Measurements from ENCODE around the gene IGIP.

The IGIP gene

GRCh38 chr5:140103154-140103553, 22.6 kb upstream of the IGIP start:
- peaks cover 13% of the 10 kb centered on the region for H3K4me1 ChIP-seq (ENCODE audit: control insufficient read depth, low read length)
- peaks cover 6% of the 10 kb centered on the region; the same call in 1 of the 2 replicates for H3F3A ChIP-seq (ENCODE audit: control insufficient read depth, insufficient read depth)
- no peak for TF ChIP-seq EZH2phosphoT487 (IDR thresholded peaks at IDR 0.05; ENCODE audit: borderline replicate concordance, low read length)
- TF ChIP-seq CTCF (IDR thresholded peaks at IDR 0.05; ENCODE audit: low read depth, low read length, poor library complexity, severe bottlenecking), result no peak
- no peaks in the 10 kb centered on the region for H3K9me2 ChIP-seq (replicated peaks; ENCODE audit: control insufficient read depth, low read length)
- H3K4me3 ChIP-seq (ENCODE audit: low read length), result no peak overlapping the region
- H3K27me3 ChIP-seq (ENCODE audit: control insufficient read depth, low read length), result no peaks in the 10 kb centered on the region
- no peaks in the 10 kb centered on the region for H4K20me1 ChIP-seq (ENCODE audit: control insufficient read depth, insufficient read depth, low read depth, low read length)
- no peak overlapping the region for H3K4me2 ChIP-seq (ENCODE audit: low read length)
- peaks cover under 1% of the 10 kb centered on the region for H3K36me3 ChIP-seq (ENCODE audit: control insufficient read depth, low read length)
- H3K79me2 ChIP-seq (ENCODE audit: control insufficient read depth, low read length), result peaks cover 1% of the 10 kb centered on the region
- no peaks in the 10 kb centered on the region for H3K9me3 ChIP-seq (ENCODE audit: control insufficient read depth, insufficient read depth, low read length)
- H3K27ac ChIP-seq (ENCODE audit: low read depth, low read length), result no peak overlapping the region

- Histone ChIP-seq H3K4me1 (ENCODE audit: control insufficient read depth, low read length) (peaks cover 19% of the 10 kb centered on the region), H3K27me3 (ENCODE audit: control insufficient read depth, low read length) (no peaks in the 10 kb centered on the region), H3K4me2 (ENCODE audit: low read length) (no peak overlapping the region), H3K9me3 (ENCODE audit: control insufficient read depth, insufficient read depth, low read length) (no peaks in the 10 kb centered on the region), H3K4me3 (ENCODE audit: low read length) (no peak overlapping the region), H3K9me2 (replicated peaks; ENCODE audit: control insufficient read depth, low read length) (no peaks in the 10 kb centered on the region), H3F3A (ENCODE audit: control insufficient read depth, insufficient read depth) (peaks cover 6% of the 10 kb centered on the region; the same call in 1 of the 2 replicates), H4K20me1 (ENCODE audit: control insufficient read depth, insufficient read depth, low read depth, low read length) (peaks cover 6% of the 10 kb centered on the region), H3K79me2 (ENCODE audit: control insufficient read depth, low read length) (peaks cover 11% of the 10 kb centered on the region), H3K36me3 (ENCODE audit: control insufficient read depth, low read length) (peaks cover 7% of the 10 kb centered on the region), H3K27ac (ENCODE audit: low read depth, low read length) (no peak overlapping the region)
- TF ChIP-seq EZH2phosphoT487 (IDR thresholded peaks at IDR 0.05; ENCODE audit: borderline replicate concordance, low read length), result no peak
- no peak for TF ChIP-seq CTCF (IDR thresholded peaks at IDR 0.05; ENCODE audit: low read depth, low read length, poor library complexity, severe bottlenecking)
These were observed 21.6 kb upstream of the IGIP start for GRCh38 chr5:140104100-140104499.

GRCh38 chr5:140106101-140106500, 19.6 kb upstream of the IGIP start:
- Histone ChIP-seq H3K79me2 (ENCODE audit: control insufficient read depth, low read length) (peaks cover 31% of the 10 kb centered on the region), H3K36me3 (ENCODE audit: control insufficient read depth, low read length) (peaks cover 7% of the 10 kb centered on the region), H3K4me1 (ENCODE audit: control insufficient read depth, low read length) (peaks cover 39% of the 10 kb centered on the region), H3K27ac (ENCODE audit: low read depth, low read length) (no peak overlapping the region), H3K9me2 (replicated peaks; ENCODE audit: control insufficient read depth, low read length) (no peaks in the 10 kb centered on the region), H4K20me1 (ENCODE audit: control insufficient read depth, insufficient read depth, low read depth, low read length) (peaks cover 8% of the 10 kb centered on the region), H3K27me3 (ENCODE audit: control insufficient read depth, low read length) (no peaks in the 10 kb centered on the region), H3F3A (ENCODE audit: control insufficient read depth, insufficient read depth) (peaks cover 21% of the 10 kb centered on the region), H3K4me3 (ENCODE audit: low read length) (no peak overlapping the region), H3K9me3 (ENCODE audit: control insufficient read depth, insufficient read depth, low read length) (no peaks in the 10 kb centered on the region), H3K4me2 (ENCODE audit: low read length) (no peak overlapping the region)
- no peak for TF ChIP-seq EZH2phosphoT487 (IDR thresholded peaks at IDR 0.05; ENCODE audit: borderline replicate concordance, low read length)
- peak; percentile 26 for TF ChIP-seq CTCF (IDR thresholded peaks at IDR 0.05; ENCODE audit: low read depth, low read length, poor library complexity, severe bottlenecking)

All from DOHH2 (cell line).